BE2C (cell line): Measurements from ENCODE around the gene NPLOC4.

Experiments
- DNase-seq: peaks from one replicate; pipeline ENCODE4 v3.0.0-alpha.2; 2020
- H3K27me3 ChIP-seq: fragments of 250-450 bp; sonication (Bioruptor Pico); 2 replicates; pipeline ENCODE4 v1.5.1; 2020; ENCODE audit warnings: mild to moderate bottlenecking
- H3K36me3 ChIP-seq: fragments of 250-450 bp; sonication (Bioruptor Pico); 2 replicates; pipeline ENCODE4 v1.5.1; 2020; ENCODE audit warnings: mild to moderate bottlenecking
- H3K4me1 ChIP-seq: fragments of 250-450 bp; sonication (Bioruptor Pico); 2 replicates; pipeline ENCODE4 v1.5.1; 2020
- H3K4me3 ChIP-seq: 2 replicates; pipeline ENCODE4 v1.5.1; 2011; ENCODE audit warnings: low read depth, low read length
- H3K9me3 ChIP-seq: fragments of 250-450 bp; sonication (Bioruptor Pico); 2 replicates; pipeline ENCODE4 v1.5.1; 2020
- CTCF ChIP-seq: IDR thresholded peaks from 2 replicates; pipeline ENCODE4 v1.5.1; 2012; ENCODE audit warnings: mild to moderate bottlenecking, low read depth, low read length

The NPLOC4 gene

GRCh38 chr17:81612172-81612970 lies 24.5 kb downstream of the NPLOC4 start:
- DNase-seq, result no peak
- Histone ChIP-seq H3K4me1 (no peaks in the 10 kb centered on the region), H3K36me3 (peaks cover 61% of the 10 kb centered on the region), H3K27me3 (no peaks in the 10 kb centered on the region), H3K4me3 (no peak overlapping the region), H3K9me3 (no peaks in the 10 kb centered on the region)
- TF ChIP-seq CTCF, result no peak

- Histone ChIP-seq H3K9me3 (no peaks in the 10 kb centered on the region), H3K27me3 (no peaks in the 10 kb centered on the region), H3K4me3 (no peak overlapping the region), H3K36me3 (peaks cover 64% of the 10 kb centered on the region), H3K4me1 (no peaks in the 10 kb centered on the region)
- no peak for TF ChIP-seq CTCF
- DNase-seq, result no peak
Measured at GRCh38 chr17:81609541-81610311, 27.2 kb downstream of the NPLOC4 start.

- Histone ChIP-seq H3K9me3 (no peaks in the 10 kb centered on the region), H3K4me1 (no peaks in the 10 kb centered on the region), H3K36me3 (peaks cover 72% of the 10 kb centered on the region), H3K4me3 (no peak overlapping the region), H3K27me3 (no peaks in the 10 kb centered on the region)
- no peak for DNase-seq
- no peak for TF ChIP-seq CTCF
Measured at GRCh38 chr17:81608605-81609004, 28.3 kb downstream of the NPLOC4 start.

- no peak overlapping the region for H3K4me3 ChIP-seq
- no peak for TF ChIP-seq CTCF
- no peak for DNase-seq
- peaks cover 69% of the 10 kb centered on the region for H3K36me3 ChIP-seq
- H3K4me1 ChIP-seq, result no peaks in the 10 kb centered on the region
- no peaks in the 10 kb centered on the region for H3K9me3 ChIP-seq
- H3K27me3 ChIP-seq, result no peaks in the 10 kb centered on the region
Measured at GRCh38 chr17:81608082-81608481, 28.8 kb downstream of the NPLOC4 start.

GRCh38 chr17:81607431-81607830 lies 29.5 kb downstream of the NPLOC4 start:
- no peak for DNase-seq
- TF ChIP-seq CTCF, result no peak
- Histone ChIP-seq H3K4me1 (no peaks in the 10 kb centered on the region), H3K36me3 (peaks cover 67% of the 10 kb centered on the region), H3K9me3 (no peaks in the 10 kb centered on the region), H3K27me3 (no peaks in the 10 kb centered on the region), H3K4me3 (no peak overlapping the region)
